Astrocyte (in vitro differentiated cells and primary cell): ENCODE data around the gene CACNA1B.

Experiments used
- CTCF ChIP-seq: IDR thresholded peaks from 2 replicates; pipeline ENCODE4 v1.5.1; 2011; ENCODE audit warnings: low read depth, mild to moderate bottlenecking, inconsistent platforms, low read length, moderate library complexity; ENCODE audit not compliant: insufficient read depth
- EZH2 ChIP-seq: IDR thresholded peaks from 2 replicates; pipeline ENCODE4 v1.6.1; 2012; ENCODE audit warnings: mild to moderate bottlenecking, low read length, inconsistent platforms; ENCODE audit not compliant: insufficient read depth

GRCh38 chr9:137943655-137944054 lies 66.1 kb downstream of the CACNA1B start:
- no peak for TF ChIP-seq CTCF
- TF ChIP-seq EZH2 = no peak
